H1 (cell line): ENCODE measurements around the gene GDPD4. TPM values are rescaled to one million over a fixed set of nuclear protein-coding genes. Genes with fewer than 3 reads are reported as not detected.

Experiments
- CTCF ChIA-PET: fragments of 300-600 bp; sonication (Branson Sonifier 250); formaldehyde crosslinking; loops from one replicate; lab custom pipeline; 2021; ENCODE audit not compliant: partially characterized antibody; lab: Charles Lee
- POLR2A ChIA-PET: fragments of 300-600 bp; sonication (Branson Sonifier 250); formaldehyde crosslinking; loops from one replicate; lab custom pipeline; 2021; ENCODE audit warnings: inconsistent platforms; ENCODE audit not compliant: partially characterized antibody; lab: Charles Lee
- DNase-seq, 2 experiments: peaks; one replicate each; pipeline versions ENCODE4 v3.0.0 to v3.0.0-alpha.2; 2010 to 2022; ENCODE audit warnings: low spot score in 2 of 2, low read depth in 1 of 2, mixed read lengths in 1 of 2
- FAIRE-seq: peaks from 2 replicates; lab custom pipeline; 2011; peaks lifted over from hg19 to GRCh38; lab: Jason Lieb, UNC
- H2AFZ ChIP-seq: 2 replicates; pipeline ENCODE4 v1.8.1; 2012; ENCODE audit warnings: low read length, inconsistent platforms
- H2AK5ac ChIP-seq: 2 replicates; pipeline ENCODE4 v1.6.1; 2013; ENCODE audit warnings: low read depth, low read length
- H2BK120ac ChIP-seq: replicated peaks from 2 replicates; pipeline ENCODE3; 2013; ENCODE audit warnings: low read depth, low read length, inconsistent platforms
- H2BK12ac ChIP-seq: 2 replicates; pipeline ENCODE4 v1.6.1; 2013; ENCODE audit warnings: low read depth, low read length
- H2BK15ac ChIP-seq: 2 replicates; pipeline ENCODE4 v1.6.1; 2013; ENCODE audit warnings: low read length
- H2BK20ac ChIP-seq: 2 replicates; pipeline ENCODE4 v1.6.1; 2013; ENCODE audit warnings: low read length
- H2BK5ac ChIP-seq: 2 replicates; pipeline ENCODE4 v1.6.1; 2013; ENCODE audit warnings: low read depth, low read length
- H3K14ac ChIP-seq: 2 replicates; pipeline ENCODE4 v1.6.1; 2013; ENCODE audit warnings: inconsistent platforms; ENCODE audit not compliant: insufficient read length
- H3K18ac ChIP-seq: 2 replicates; pipeline ENCODE4 v1.6.1; 2013; ENCODE audit warnings: low read length; ENCODE audit errors: extremely low read depth
- H3K23ac ChIP-seq: 2 replicates; pipeline ENCODE4 v1.6.1; 2013; ENCODE audit warnings: inconsistent platforms; ENCODE audit not compliant: insufficient read length
- H3K23me2 ChIP-seq: 2 replicates; pipeline ENCODE4 v1.6.1; 2013; ENCODE audit warnings: low read depth, low read length
- H3K27ac ChIP-seq: 2 replicates; pipeline ENCODE4 v1.6.1; 2011; ENCODE audit warnings: low read depth, low read length, inconsistent platforms
- H3K27me3 ChIP-seq, 4 experiments: replicated peaks in 1 of 4; 1 replicate in 1 of 4; 2 replicates in 3 of 4; pipeline versions ENCODE4 v1.6.1 to v1.8.1; 2011 to 2013; ENCODE audit warnings: low read length in 3 of 4, mild to moderate bottlenecking in 3 of 4, inconsistent platforms in 2 of 4, mixed read lengths in 2 of 4, moderate library complexity in 1 of 4; ENCODE audit not compliant: control insufficient read depth in 3 of 4, insufficient read depth in 3 of 4; ENCODE audit errors: extremely low read depth in 1 of 4
- H3K36me3 ChIP-seq, 4 experiments: 2 replicates each; pipeline versions ENCODE4 v1.6.1 to v1.8.1; 2011 to 2013; ENCODE audit warnings: mild to moderate bottlenecking in 4 of 4, low read length in 3 of 4, moderate library complexity in 2 of 4, control low read depth in 1 of 4, inconsistent platforms in 1 of 4; ENCODE audit not compliant: insufficient read depth in 4 of 4, control insufficient read depth in 2 of 4
- H3K4ac ChIP-seq: replicated peaks from 2 replicates; pipeline ENCODE3; 2013; ENCODE audit warnings: low read length, low read depth, mixed read lengths, inconsistent platforms; ENCODE audit not compliant: insufficient read length
- H3K4me1 ChIP-seq, 4 experiments: replicated peaks in 1 of 4; 1 replicate in 1 of 4; 2 replicates in 3 of 4; pipeline versions ENCODE4 v1.6.1 to v1.8.1; 2011 to 2013; ENCODE audit warnings: low read length in 3 of 4, inconsistent platforms in 2 of 4, mixed read lengths in 1 of 4; ENCODE audit not compliant: insufficient read depth in 4 of 4, control insufficient read depth in 3 of 4
- H3K4me2 ChIP-seq, 2 experiments: 2 replicates each; pipeline versions ENCODE4 v1.6.1 to v1.8.1; 2011 to 2013; ENCODE audit warnings: low read depth in 2 of 2, low read length in 2 of 2, control low read depth in 1 of 2, inconsistent platforms in 1 of 2, mild to moderate bottlenecking in 1 of 2; ENCODE audit not compliant: insufficient read depth in 1 of 2
- H3K4me3 ChIP-seq, 4 experiments: fragments of 200-600, 300-600 bp in 1 of 4; sonication (generic), shearing (Covaris generic), sonication (Bioruptor Twin) in 1 of 4; 2 replicates each; pipeline versions ENCODE4 v1.5.1 to v1.8.1; 2011 to 2016; ENCODE audit warnings: low read length in 4 of 4, low read depth in 3 of 4, control low read depth in 2 of 4, inconsistent platforms in 2 of 4, mild to moderate bottlenecking in 2 of 4, mixed read lengths in 1 of 4, moderate library complexity in 1 of 4; ENCODE audit not compliant: insufficient read depth in 2 of 4; ENCODE audit errors: extremely low read depth in 1 of 4
- H3K56ac ChIP-seq: replicated peaks from 2 replicates; pipeline ENCODE3; 2013; ENCODE audit warnings: low read depth, mild to moderate bottlenecking, mixed read lengths, low read length, inconsistent platforms; ENCODE audit not compliant: insufficient read length
- H3K79me1 ChIP-seq: 2 replicates; pipeline ENCODE4 v1.6.1; 2013; ENCODE audit warnings: low read depth, low read length, control low read depth
- H3K79me2 ChIP-seq, 2 experiments: 2 replicates each; pipeline versions ENCODE4 v1.6.1 to v1.8.1; 2012 to 2013; ENCODE audit warnings: low read length in 2 of 2, mild to moderate bottlenecking in 2 of 2, inconsistent platforms in 1 of 2; ENCODE audit not compliant: insufficient read depth in 2 of 2, control insufficient read depth in 1 of 2
- H3K9ac ChIP-seq, 4 experiments: replicated peaks in 1 of 4; 1 replicate in 1 of 4; 2 replicates in 3 of 4; pipeline versions ENCODE4 v1.6.1 to v1.8.1; 2011 to 2013; ENCODE audit warnings: low read depth in 3 of 4, low read length in 3 of 4, control low read depth in 2 of 4, mild to moderate bottlenecking in 2 of 4, moderate library complexity in 2 of 4, inconsistent platforms in 1 of 4; ENCODE audit errors: extremely low read depth in 1 of 4
- H3K9me3 ChIP-seq, 2 experiments: 2 replicates each; pipeline versions ENCODE4 v1.6.1 to v1.8.1; 2012 to 2013; ENCODE audit warnings: mild to moderate bottlenecking in 2 of 2, moderate library complexity in 2 of 2, control low read depth in 1 of 2, inconsistent platforms in 1 of 2, low read depth in 1 of 2, low read length in 1 of 2, mixed read lengths in 1 of 2; ENCODE audit not compliant: insufficient read depth in 2 of 2
- H4K20me1 ChIP-seq, 2 experiments: replicated peaks in 1 of 2; 2 replicates each; pipeline versions ENCODE3 to v1.8.1; 2011 to 2013; ENCODE audit warnings: inconsistent platforms in 2 of 2, low read length in 2 of 2, mild to moderate bottlenecking in 1 of 2; ENCODE audit not compliant: insufficient read depth in 2 of 2, control insufficient read depth in 1 of 2
- H4K5ac ChIP-seq: 2 replicates; pipeline ENCODE4 v1.6.1; 2013; ENCODE audit warnings: low read length, low read depth, mixed read lengths, inconsistent platforms; ENCODE audit not compliant: insufficient read length
- H4K8ac ChIP-seq: 2 replicates; pipeline ENCODE4 v1.8.0; 2013; ENCODE audit warnings: mild to moderate bottlenecking, moderate library complexity, low read length, inconsistent platforms; ENCODE audit not compliant: insufficient read depth; ENCODE audit errors: extremely low read depth
- H4K91ac ChIP-seq: replicated peaks from 2 replicates; pipeline ENCODE3; 2013; ENCODE audit warnings: low read length, mixed read lengths, inconsistent platforms; ENCODE audit not compliant: insufficient read length
- ASH2L ChIP-seq: fragments of 200-600, 300-600 bp; sonication (generic); IDR thresholded peaks from one replicate; pipeline ENCODE4 v1.7.1; 2017; ENCODE audit warnings: low read length
- GTF2F1 ChIP-seq: IDR thresholded peaks from 2 replicates; pipeline ENCODE4 v1.6.1; 2012; ENCODE audit warnings: low read depth, low read length, improper control_type of control experiment, borderline replicate concordance
- NANOG ChIP-seq: IDR thresholded peaks from 2 replicates; pipeline ENCODE4 v1.6.1; 2011; ENCODE audit warnings: low read length, low read depth, mild to moderate bottlenecking, inconsistent platforms; ENCODE audit not compliant: insufficient read depth, poor library complexity, severe bottlenecking
- NRF1 ChIP-seq: IDR thresholded peaks from 2 replicates; pipeline ENCODE4 v1.6.1; 2011; ENCODE audit warnings: mild to moderate bottlenecking, low read depth, low read length, improper control_type of control experiment
- TBP ChIP-seq: IDR thresholded peaks from 2 replicates; pipeline ENCODE4 v1.6.1; 2011; ENCODE audit warnings: low read depth, low read length, improper control_type of control experiment
- WGBS, 2 experiments: shearing (Covaris generic) in 1 of 2; methylation state at CpG; one replicate each; pipeline versions ENCODE4 v1.1.6 to v1.1.7; 2013 to 2015; ENCODE audit warnings: low lambda C conversion rate in 2 of 2, mixed read lengths in 2 of 2, inconsistent platforms in 1 of 2, low coverage in 1 of 2, missing lambda C conversion rate in 1 of 2; ENCODE audit not compliant: insufficient replicate concordance in 2 of 2, insufficient coverage in 1 of 2, insufficient read length in 1 of 2; ENCODE audit errors: extremely low coverage in 1 of 2, missing lambda C conversion rate in 1 of 2; 5-methylcytosine and 5-hydroxymethylcytosine counted together
- polyA plus RNA-seq, 7 experiments: library from polyadenylated mRNA; depleted of rRNA in 3 of 7; stranded (reverse) in 5 of 7; unstranded in 2 of 7; fragments of >200 nt in 5 of 7; fragments of 200-250 nt in 2 of 7; gene quantifications; 1 replicate in 5 of 7; 2 replicates in 1 of 7; 4 replicates in 1 of 7; pipeline versions ENCODE4 v1.2.1 to v1.2.3, GENCODE V29; 2011 to 2013; ENCODE audit warnings: missing spikeins in 2 of 7, mixed read lengths in 2 of 7
- total RNA-seq: library from RNA; stranded (reverse); fragmentation: NEBNext Ultra II Directional; extraction: Animal tissue kit (Norgen Biotek cat#: 25700); gene quantifications from 2 replicates; pipeline ENCODE4 v1.2.1, GENCODE V29; 2021

Gene GDPD4
- total and polyA plus RNA-seq, 2 of the 8 experiments (the other 6 are each of a cell fraction or from before 2014, with no cell fraction given), result not detected

GRCh38 chr11:77183431-77183984 lies 118.0 kb downstream of the GDPD4 start:
- Histone ChIP-seq H3K4me3 (no peak overlapping the region), H4K91ac (no peak overlapping the region), H4K20me1 (no peaks in the 10 kb centered on the region), H3K56ac (no peak overlapping the region), H2BK15ac (no peak overlapping the region), H4K5ac (no peak overlapping the region), H3K4me2 (no peak overlapping the region), H3K27me3 (no peaks in the 10 kb centered on the region), H2BK12ac (no peak overlapping the region), H3K4ac (no peak overlapping the region), H3K79me1 (no peaks in the 10 kb centered on the region), H3K9me3 (no peaks in the 10 kb centered on the region), H3K36me3 (no peaks in the 10 kb centered on the region), H2AFZ (no peak overlapping the region)
- WGBS, 2 experiments, result 97% methylated on average over 3 of the region's 4 CpGs; no CpG with 5 or more reads in 1 of the 2 experiments
- POLR2A ChIA-PET, result interaction anchor here (1.2 kb wide), 1 partner anchor 12 kb away, joined by 3 read pairs; no protein-coding TSS in a partner anchor
- CTCF ChIA-PET, result interaction anchor here (0.6 to 15.1 kb wide), 8 partner anchors 9 to 93 kb away, joined by 3 to 187 read pairs (median 4); partner anchors contain the start of gene MYO7A
- FAIRE-seq, result no peak
- TF ChIP-seq TBP (no peak), NANOG (no peak), NRF1 (no peak), ASH2L (no peak), GTF2F1 (no peak)
- TF ChIP-seq, all 59 proteins: peak for 0
- Histone ChIP-seq H2BK120ac (no peak overlapping the region), H2BK5ac (no peak overlapping the region), H3K9ac (no peak overlapping the region), H3K79me2 (no peaks in the 10 kb centered on the region), H3K23ac (no peak overlapping the region), H4K8ac (no peak overlapping the region; the same call in 1 of the 2 replicates), H3K14ac (no peak overlapping the region), H3K4me1 (no peaks in the 10 kb centered on the region), H3K23me2 (no peaks in the 10 kb centered on the region), H3K27ac (no peak overlapping the region), H3K18ac (no peak overlapping the region), H2AK5ac (no peak overlapping the region), H2BK20ac (no peak overlapping the region)
- no peak for DNase-seq
